GM18526 (cell line): ENCODE results near the gene CTPS2.

Experiments
- POLR2A ChIP-seq: IDR thresholded peaks from 3 replicates; pipeline ENCODE4 v1.6.1; 2011; ENCODE audit not compliant: insufficient read length; ENCODE audit errors: extremely low read depth

The CTPS2 gene

GRCh38 chrX:16589211-16589610 is 123.3 kb downstream of the CTPS2 start:
- no peak for TF ChIP-seq POLR2A

DNA sequence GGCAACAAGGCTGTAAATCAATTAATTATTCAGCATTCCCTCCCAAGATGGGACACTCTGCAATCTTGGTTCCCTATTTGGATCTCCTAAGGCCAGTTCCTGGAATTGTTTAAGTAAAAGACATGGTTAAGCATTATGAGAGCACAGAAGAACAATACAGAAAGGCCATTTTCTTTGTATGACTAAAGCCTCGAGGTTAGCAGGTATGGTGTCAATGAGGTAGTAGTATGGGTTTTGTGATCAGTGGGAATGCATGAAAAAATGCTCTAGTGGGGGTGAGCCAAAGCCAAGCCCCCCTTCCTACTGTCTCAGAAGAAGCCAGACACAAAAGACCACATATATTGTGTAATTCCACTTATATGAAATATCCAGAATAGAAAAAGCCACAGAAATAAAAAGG is 124.2 kb downstream of the CTPS2 start:
- no peak for TF ChIP-seq POLR2A

DNA sequence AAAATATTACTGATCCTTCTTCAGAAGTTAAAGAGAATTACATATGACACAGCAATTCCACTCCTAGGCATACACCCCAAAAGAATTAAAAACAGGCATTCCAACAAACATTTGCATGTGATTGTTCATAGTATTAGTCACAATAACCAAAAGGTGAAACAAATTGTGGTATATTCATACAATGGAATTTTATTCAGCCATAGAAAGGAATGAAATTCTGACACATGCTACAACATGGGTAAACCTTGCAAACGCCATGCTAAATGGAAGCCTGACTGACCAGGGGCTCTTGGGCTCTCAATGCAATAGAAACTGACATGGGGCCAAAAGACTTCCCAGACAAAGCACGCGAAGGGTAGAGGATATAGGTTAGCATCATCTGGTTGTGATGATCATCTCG is 124.6 kb downstream of the CTPS2 start:
- no peak for TF ChIP-seq POLR2A

DNA sequence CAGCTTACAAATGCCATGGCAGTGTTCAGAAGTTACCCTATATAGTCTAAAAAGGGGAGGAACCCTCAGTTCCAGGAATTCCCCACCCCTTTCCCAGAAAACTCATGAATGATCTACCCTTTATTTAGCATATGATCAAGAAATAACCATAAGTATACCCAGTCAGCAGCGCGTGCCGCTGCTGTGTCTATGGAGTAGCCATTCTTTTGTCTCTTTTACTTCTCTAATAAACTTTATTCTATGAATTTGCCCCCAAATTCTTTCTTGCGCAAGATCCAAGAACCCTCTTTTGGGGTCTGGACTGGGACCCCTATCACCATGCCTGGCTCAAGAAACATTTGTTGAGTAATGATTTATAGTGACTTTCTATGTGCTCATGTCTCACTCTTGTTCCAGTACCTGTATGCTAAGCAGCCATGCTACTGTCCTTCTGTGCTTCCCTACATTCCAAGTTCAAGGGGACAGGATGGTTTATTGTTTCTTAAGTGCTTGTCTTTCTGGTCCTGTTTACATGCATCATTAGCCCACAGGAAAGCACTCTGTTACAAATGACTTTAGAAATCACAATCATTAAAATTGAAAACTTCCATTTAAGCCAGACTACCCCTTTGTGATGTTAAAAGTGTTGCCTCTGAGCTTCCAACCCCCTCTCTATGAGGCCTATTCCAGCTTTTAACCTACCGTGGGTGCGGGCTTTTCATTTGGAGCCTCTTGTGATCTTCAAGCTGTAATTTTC is 125.9 kb downstream of the CTPS2 start:
- no peak for TF ChIP-seq POLR2A

GRCh38 chrX:16585486-16586376 is 126.7 kb downstream of the CTPS2 start:
- TF ChIP-seq POLR2A = no peak

- TF ChIP-seq POLR2A = no peak
These were observed 133.0 kb downstream of the CTPS2 start for GRCh38 chrX:16579517-16579916.

GRCh38 chrX:16578218-16578617 is 134.3 kb downstream of the CTPS2 start:
- no peak for TF ChIP-seq POLR2A

GRCh38 chrX:16577483-16578029 is 134.9 kb downstream of the CTPS2 start:
- no peak for TF ChIP-seq POLR2A

DNA sequence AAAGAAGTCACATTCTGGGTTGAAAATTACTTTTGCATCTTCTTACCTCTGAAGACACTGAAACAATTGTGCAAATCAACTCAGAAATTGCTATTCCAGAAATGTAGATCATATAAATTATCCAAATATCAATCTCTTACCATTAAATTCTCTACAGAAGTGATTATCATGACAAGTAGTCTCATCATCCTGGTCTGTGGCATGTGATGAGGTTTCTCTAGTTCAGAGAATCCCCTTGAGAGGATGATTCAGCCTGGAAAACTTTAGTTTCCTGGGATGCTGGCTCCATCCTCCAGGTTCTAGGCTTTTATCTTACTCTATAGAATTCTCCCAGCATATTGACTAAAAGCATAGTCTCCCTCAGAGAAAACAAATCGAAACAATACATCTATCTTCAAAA is 138.7 kb downstream of the CTPS2 start:
- no peak for TF ChIP-seq POLR2A

DNA sequence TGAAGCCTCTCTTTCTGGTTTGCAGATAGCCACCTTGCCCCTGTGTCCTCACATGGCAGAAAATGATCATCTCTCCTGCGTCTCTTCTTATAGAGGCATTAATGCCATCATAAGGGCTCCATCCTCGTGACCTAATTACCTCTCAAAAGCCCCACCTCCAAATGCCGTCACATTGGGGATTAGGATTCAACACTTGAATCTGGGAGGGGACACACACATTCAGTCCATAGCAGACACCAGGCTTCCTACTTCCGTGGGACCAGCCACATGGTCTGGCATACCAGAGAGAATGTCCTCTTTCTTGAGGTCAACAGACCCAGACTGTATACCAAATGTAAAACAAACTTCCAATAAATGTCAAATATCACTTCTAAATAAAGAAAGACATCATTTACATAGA is 144.8 kb downstream of the CTPS2 start:
- TF ChIP-seq POLR2A = no peak

DNA sequence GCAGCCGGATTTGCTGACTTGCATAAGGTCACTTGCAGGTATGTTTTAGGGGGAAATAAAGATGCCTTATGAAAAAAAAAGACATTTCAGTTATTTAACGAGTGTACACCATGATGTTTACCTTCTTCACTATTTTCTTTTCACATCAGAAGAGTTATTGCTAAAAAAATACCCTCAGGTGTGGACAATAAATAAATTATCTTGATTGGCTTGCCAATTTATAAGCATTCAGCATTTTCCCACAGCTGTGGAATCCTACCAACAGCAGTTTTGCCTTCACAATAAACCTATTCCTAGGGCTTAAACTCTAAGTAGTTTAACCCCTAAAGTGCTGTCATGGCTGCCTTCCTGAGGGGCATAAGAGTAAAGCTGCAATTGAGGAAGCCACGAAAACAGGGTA is 145.9 kb downstream of the CTPS2 start:
- no peak for TF ChIP-seq POLR2A

DNA sequence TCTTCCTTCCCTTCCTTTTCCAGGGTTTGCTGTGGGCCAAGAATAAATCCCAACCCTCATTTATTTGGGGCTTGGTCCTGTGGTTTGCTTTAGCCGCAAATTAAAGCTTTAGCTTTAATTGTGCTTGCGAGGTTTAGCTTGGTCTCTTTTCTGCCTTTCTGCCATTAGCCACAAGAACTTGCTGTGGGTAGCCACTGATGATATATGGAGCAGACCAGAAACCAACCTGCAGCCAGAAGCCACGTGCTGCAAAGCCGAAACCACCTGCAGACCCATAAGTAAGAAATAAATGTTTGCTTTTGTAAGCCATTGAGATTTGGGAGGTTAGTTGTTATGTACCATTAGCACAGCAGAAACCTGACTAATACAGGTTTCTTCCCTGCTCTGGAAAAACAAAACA is 152.3 kb downstream of the CTPS2 start:
- TF ChIP-seq POLR2A = no peak

- TF ChIP-seq POLR2A = no peak
These were observed 153.3 kb downstream of the CTPS2 start for GRCh38 chrX:16559206-16559619.

GRCh38 chrX:16558489-16558888 is 154.0 kb downstream of the CTPS2 start:
- no peak for TF ChIP-seq POLR2A

- no peak for TF ChIP-seq POLR2A
These were observed 159.9 kb downstream of the CTPS2 start for GRCh38 chrX:16552546-16552945.

- no peak for TF ChIP-seq POLR2A
These were observed 164.8 kb downstream of the CTPS2 start for GRCh38 chrX:16547644-16548043.
